WTC11 (cell line): ENCODE measurements around the gene FBLN5. TPM values are rescaled to one million over a fixed set of nuclear protein-coding genes. Genes with fewer than 3 reads are reported as not detected.

Experiments used
- ATAC-seq: fragments of 200-7000 bp; cut with Tn5 transposase; 2 replicates; pipeline ENCODE4 v1.10.0; 2021; ENCODE audit warnings: mild to moderate bottlenecking, moderate library complexity
- CTCF ChIA-PET: fragments of 300-600 bp; sonication (Branson Sonifier 250); formaldehyde crosslinking; loops from one replicate; lab custom pipeline; 2021; ENCODE audit warnings: antibody characterized with exemption; lab: Charles Lee
- POLR2A ChIA-PET: fragments of 350-600 bp; sonication (Branson Sonifier 250); formaldehyde crosslinking; loops from one replicate; lab custom pipeline; 2021; ENCODE audit warnings: antibody characterized with exemption; lab: Charles Lee
- DNase-seq: peaks from one replicate; pipeline ENCODE4 v3.0.0; 2021; ENCODE audit warnings: low spot score
- H3K27ac Mint-ChIP-seq: 2 replicates; pipeline ENCODE4 v1.8.0; 2021; ENCODE audit warnings: mixed read lengths
- H3K27me3 Mint-ChIP-seq: 2 replicates; pipeline ENCODE4 v1.8.0; 2021; ENCODE audit warnings: low read depth, mild to moderate bottlenecking, moderate library complexity, mixed read lengths
- H3K36me3 Mint-ChIP-seq: 2 replicates; pipeline ENCODE4 v1.8.0; 2021; ENCODE audit warnings: mixed read lengths
- H3K4me1 Mint-ChIP-seq: 2 replicates; pipeline ENCODE4 v1.8.0; 2022; ENCODE audit warnings: mixed read lengths
- H3K4me3 Mint-ChIP-seq: 2 replicates; pipeline ENCODE4 v1.8.0; 2021; ENCODE audit warnings: mild to moderate bottlenecking, moderate library complexity, mixed read lengths
- H3K9me3 Mint-ChIP-seq: 2 replicates; pipeline ENCODE4 v1.8.0; 2021; ENCODE audit warnings: mixed read lengths
- CREM ChIP-seq: sonication (generic); formaldehyde crosslinking; IDR thresholded peaks from 2 replicates; pipeline ENCODE4 v1.8.1; 2022; ENCODE audit warnings: mild to moderate bottlenecking, missing genetic modification reagents, moderate library complexity
- EMX1 ChIP-seq: fragments of 250-450 bp; sonication (Bioruptor Pico); IDR thresholded peaks from 2 replicates; pipeline ENCODE4 v1.8.0; 2021; ENCODE audit warnings: mild to moderate bottlenecking
- MYBL2 ChIP-seq: sonication (generic); formaldehyde crosslinking; IDR thresholded peaks from 2 replicates; pipeline ENCODE4 v1.8.1; 2023; ENCODE audit warnings: mild to moderate bottlenecking, moderate library complexity, missing genetic modification reagents
- NFYB ChIP-seq: sonication (generic); formaldehyde crosslinking; conservative IDR thresholded peaks from 2 replicates; pipeline ENCODE4 v1.8.0; 2022; ENCODE audit warnings: low read depth, missing genetic modification reagents
- NR3C1 ChIP-seq: sonication (generic); formaldehyde crosslinking; conservative IDR thresholded peaks from 2 replicates; pipeline ENCODE4 v1.8.1; 2023; ENCODE audit warnings: low read depth, mild to moderate bottlenecking, missing genetic modification reagents
- TEAD1 ChIP-seq: sonication (generic); formaldehyde crosslinking; IDR thresholded peaks from 2 replicates; pipeline ENCODE4 v1.8.0; 2022; ENCODE audit warnings: mild to moderate bottlenecking, missing genetic modification reagents
- TEAD4 ChIP-seq: sonication (generic); formaldehyde crosslinking; IDR thresholded peaks from 2 replicates; pipeline ENCODE4 v1.8.0; 2022; ENCODE audit warnings: mild to moderate bottlenecking, missing genetic modification reagents
- ZNF121 ChIP-seq: sonication (generic); formaldehyde crosslinking; IDR thresholded peaks from 2 replicates; pipeline ENCODE4 v1.8.0; 2023; ENCODE audit warnings: missing genetic modification reagents
- ZNF423 ChIP-seq: fragments of 250-450 bp; sonication (Bioruptor Pico); IDR thresholded peaks from 2 replicates; pipeline ENCODE4 v2.1.2; 2022; ENCODE audit warnings: mild to moderate bottlenecking, moderate library complexity
- ZNF671 ChIP-seq: fragments of 250-450 bp; sonication (Bioruptor Pico); IDR thresholded peaks from 2 replicates; pipeline ENCODE4 v1.8.0; 2021; ENCODE audit warnings: mild to moderate bottlenecking
- total RNA-seq: library from RNA; stranded (reverse); gene quantifications from 3 replicates; pipeline ENCODE4 v1.2.3, GENCODE V29; 2021
- TF ChIP-seq, protein P1 (sequence below): sonication (generic); formaldehyde crosslinking; IDR thresholded peaks from 2 replicates; pipeline ENCODE4 v1.8.0; 2022; ENCODE audit warnings: mild to moderate bottlenecking, missing genetic modification reagents
- TF ChIP-seq, protein P2 (sequence below): sonication (generic); formaldehyde crosslinking; IDR thresholded peaks from 2 replicates; pipeline ENCODE4 v1.8.0; 2023; ENCODE audit warnings: missing genetic modification reagents
- TF ChIP-seq, protein P3 (sequence below): sonication (generic); formaldehyde crosslinking; IDR thresholded peaks from 2 replicates; pipeline ENCODE4 v1.8.1; 2023; ENCODE audit warnings: mild to moderate bottlenecking, missing genetic modification reagents
- TF ChIP-seq, protein P4 (sequence below): sonication (generic); formaldehyde crosslinking; IDR thresholded peaks from 2 replicates; pipeline ENCODE4 v1.8.0; 2023; ENCODE audit warnings: mild to moderate bottlenecking, missing genetic modification reagents
- TF ChIP-seq, protein P5 (sequence below): fragments of 250-450 bp; sonication (Bioruptor Pico); IDR thresholded peaks from 2 replicates; pipeline ENCODE4 v1.8.0; 2021; ENCODE audit warnings: mild to moderate bottlenecking

Gene FBLN5
- total RNA-seq, 1 experiment from 2014 or later, result 4.0 TPM

DNA sequence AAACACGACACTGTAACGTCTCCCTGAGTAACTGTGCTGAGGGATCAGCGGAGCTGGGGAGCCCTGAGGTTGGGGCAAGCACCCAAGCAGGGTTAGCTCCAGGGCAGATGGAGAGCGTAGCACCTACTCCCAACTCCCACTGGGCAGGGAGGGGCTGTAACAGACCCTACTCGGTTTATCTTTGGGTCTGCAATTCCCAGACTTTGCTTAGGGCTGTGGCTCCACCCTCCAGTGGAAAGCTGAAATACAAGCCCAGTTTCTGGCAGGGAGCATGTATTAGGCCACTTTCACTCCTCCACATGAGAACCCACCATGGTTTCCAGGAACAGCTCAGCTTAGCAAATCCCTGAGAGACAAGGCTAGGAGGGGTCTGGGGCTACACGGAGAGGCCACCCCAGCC is 62.8 kb downstream of the FBLN5 start (continued):
- no peak for TF ChIP-seq TEAD4 (CRISPR knock-in tag)
- TF ChIP-seq, all 79 proteins: peak for 0

DNA sequence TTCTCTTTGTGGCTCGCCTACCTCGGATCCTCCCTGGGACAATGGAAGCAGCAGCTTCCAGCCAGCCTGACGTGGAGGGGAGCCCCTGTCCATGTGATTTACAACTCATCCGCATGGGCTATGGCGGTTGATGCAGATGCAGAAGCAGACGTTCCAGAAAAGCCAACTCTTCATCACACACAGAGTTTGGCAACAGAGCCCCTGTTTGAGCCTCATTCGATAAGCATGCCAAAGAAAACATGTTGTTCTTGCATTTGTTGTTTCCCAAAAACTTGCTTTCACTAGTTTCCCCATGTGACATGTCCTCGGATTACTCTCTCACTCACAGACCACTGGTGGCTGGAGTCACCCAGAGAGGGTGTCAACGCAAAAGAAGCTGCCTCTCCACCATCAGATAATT is 63.7 kb downstream of the FBLN5 start:
- no peaks in the 10 kb centered on the region for H3K9me3 Mint-ChIP-seq
- DNase-seq, result no peak
- no peak for ATAC-seq
- 0 out of 2 replicates have a peak, but pooled peaks cover 3% of the 10 kb centered on the region for H3K4me1 Mint-ChIP-seq
- H3K27me3 Mint-ChIP-seq, result no peaks in the 10 kb centered on the region
- TF ChIP-seq CREM, result no peak
- no peak for TF ChIP-seq TEAD1 (CRISPR knock-in tag)
- TF ChIP-seq NFYB, result no peak
- TF ChIP-seq, protein P1, sequence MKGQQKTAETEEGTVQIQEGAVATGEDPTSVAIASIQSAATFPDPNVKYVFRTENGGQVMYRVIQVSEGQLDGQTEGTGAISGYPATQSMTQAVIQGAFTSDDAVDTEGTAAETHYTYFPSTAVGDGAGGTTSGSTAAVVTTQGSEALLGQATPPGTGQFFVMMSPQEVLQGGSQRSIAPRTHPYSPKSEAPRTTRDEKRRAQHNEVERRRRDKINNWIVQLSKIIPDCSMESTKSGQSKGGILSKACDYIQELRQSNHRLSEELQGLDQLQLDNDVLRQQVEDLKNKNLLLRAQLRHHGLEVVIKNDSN (CRISPR knock-in tag), result no peak
- TF ChIP-seq, protein P2, sequence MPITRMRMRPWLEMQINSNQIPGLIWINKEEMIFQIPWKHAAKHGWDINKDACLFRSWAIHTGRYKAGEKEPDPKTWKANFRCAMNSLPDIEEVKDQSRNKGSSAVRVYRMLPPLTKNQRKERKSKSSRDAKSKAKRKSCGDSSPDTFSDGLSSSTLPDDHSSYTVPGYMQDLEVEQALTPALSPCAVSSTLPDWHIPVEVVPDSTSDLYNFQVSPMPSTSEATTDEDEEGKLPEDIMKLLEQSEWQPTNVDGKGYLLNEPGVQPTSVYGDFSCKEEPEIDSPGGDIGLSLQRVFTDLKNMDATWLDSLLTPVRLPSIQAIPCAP (CRISPR knock-in tag), result no peak
- TF ChIP-seq, protein P3, sequence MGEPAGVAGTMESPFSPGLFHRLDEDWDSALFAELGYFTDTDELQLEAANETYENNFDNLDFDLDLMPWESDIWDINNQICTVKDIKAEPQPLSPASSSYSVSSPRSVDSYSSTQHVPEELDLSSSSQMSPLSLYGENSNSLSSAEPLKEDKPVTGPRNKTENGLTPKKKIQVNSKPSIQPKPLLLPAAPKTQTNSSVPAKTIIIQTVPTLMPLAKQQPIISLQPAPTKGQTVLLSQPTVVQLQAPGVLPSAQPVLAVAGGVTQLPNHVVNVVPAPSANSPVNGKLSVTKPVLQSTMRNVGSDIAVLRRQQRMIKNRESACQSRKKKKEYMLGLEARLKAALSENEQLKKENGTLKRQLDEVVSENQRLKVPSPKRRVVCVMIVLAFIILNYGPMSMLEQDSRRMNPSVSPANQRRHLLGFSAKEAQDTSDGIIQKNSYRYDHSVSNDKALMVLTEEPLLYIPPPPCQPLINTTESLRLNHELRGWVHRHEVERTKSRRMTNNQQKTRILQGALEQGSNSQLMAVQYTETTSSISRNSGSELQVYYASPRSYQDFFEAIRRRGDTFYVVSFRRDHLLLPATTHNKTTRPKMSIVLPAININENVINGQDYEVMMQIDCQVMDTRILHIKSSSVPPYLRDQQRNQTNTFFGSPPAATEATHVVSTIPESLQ (CRISPR knock-in tag), result no peak
- TF ChIP-seq, protein P4, sequence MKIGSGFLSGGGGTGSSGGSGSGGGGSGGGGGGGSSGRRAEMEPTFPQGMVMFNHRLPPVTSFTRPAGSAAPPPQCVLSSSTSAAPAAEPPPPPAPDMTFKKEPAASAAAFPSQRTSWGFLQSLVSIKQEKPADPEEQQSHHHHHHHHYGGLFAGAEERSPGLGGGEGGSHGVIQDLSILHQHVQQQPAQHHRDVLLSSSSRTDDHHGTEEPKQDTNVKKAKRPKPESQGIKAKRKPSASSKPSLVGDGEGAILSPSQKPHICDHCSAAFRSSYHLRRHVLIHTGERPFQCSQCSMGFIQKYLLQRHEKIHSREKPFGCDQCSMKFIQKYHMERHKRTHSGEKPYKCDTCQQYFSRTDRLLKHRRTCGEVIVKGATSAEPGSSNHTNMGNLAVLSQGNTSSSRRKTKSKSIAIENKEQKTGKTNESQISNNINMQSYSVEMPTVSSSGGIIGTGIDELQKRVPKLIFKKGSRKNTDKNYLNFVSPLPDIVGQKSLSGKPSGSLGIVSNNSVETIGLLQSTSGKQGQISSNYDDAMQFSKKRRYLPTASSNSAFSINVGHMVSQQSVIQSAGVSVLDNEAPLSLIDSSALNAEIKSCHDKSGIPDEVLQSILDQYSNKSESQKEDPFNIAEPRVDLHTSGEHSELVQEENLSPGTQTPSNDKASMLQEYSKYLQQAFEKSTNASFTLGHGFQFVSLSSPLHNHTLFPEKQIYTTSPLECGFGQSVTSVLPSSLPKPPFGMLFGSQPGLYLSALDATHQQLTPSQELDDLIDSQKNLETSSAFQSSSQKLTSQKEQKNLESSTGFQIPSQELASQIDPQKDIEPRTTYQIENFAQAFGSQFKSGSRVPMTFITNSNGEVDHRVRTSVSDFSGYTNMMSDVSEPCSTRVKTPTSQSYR (CRISPR knock-in tag), result no peak
- POLR2A ChIA-PET, result no interaction called here
- H3K27ac Mint-ChIP-seq, result no peak overlapping the region
- CTCF ChIA-PET, result interaction anchor here (0.5 to 1.1 kb wide), 4 partner anchors 81 to 309 kb away, joined by 3 to 5 read pairs (median 3); no protein-coding TSS in a partner anchor
- H3K4me3 Mint-ChIP-seq, result no peak overlapping the region
- H3K36me3 Mint-ChIP-seq, result no peaks in the 10 kb centered on the region

DNA sequence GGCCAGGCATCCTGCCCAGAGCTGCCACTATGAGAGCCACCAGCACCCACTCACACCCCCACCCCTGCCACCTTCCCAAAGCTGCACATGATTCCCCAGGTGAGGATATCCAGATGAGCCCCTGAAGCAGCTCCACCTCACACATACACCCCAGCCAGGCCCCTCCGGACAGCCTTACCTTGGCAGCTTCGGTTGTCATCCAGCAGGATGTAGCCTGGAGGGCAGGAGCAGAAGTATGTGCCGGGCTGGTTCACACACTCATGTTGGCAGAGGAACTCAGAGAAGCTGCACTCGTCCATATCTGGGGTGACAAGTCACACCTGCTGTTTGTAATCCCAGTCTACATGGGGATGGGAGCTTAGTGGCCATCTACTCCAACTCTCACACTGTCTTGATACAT is 64.7 kb downstream of the FBLN5 start:
- H3K27ac Mint-ChIP-seq, result no peak overlapping the region
- POLR2A ChIA-PET, result no interaction called here

DNA sequence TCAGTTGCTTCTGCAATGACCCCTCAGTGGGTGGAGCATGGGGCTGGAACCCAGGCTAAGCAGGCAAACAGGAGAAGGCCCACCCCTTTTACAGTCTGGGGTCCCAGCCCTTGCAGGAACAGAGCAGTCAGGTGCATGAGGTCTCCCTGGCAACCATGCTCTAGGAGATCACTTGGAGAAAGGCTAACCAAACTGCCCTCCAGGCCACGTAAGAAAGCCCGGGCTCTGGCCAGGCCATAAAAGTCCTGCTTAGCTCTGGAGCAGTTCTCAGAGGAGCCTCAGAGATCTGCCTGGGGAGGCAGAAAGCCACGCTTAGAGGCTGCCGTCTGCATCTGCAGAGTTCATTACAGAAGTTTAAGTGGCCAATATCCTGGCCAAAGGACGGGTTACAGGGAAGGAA is 65.1 kb downstream of the FBLN5 start:
- DNase-seq (no peak), ATAC-seq (no peak)
- no peaks in the 10 kb centered on the region for H3K36me3 Mint-ChIP-seq
- H3K27ac Mint-ChIP-seq, result no peak overlapping the region
- H3K4me1 Mint-ChIP-seq, result 0 out of 2 replicates have a peak, but pooled peaks cover 3% of the 10 kb centered on the region
- H3K9me3 Mint-ChIP-seq, result no peaks in the 10 kb centered on the region
- ChIA-PET CTCF (interaction anchor here (1.1 kb wide), 3 partner anchors 82 to 308 kb away, joined by 3 to 5 read pairs (median 3); no protein-coding TSS in a partner anchor), POLR2A (no interaction called here)
- no peaks in the 10 kb centered on the region for H3K27me3 Mint-ChIP-seq
- no peak overlapping the region for H3K4me3 Mint-ChIP-seq
- TF ChIP-seq NR3C1 (CRISPR knock-in tag), result no peak
- no peak for TF ChIP-seq NFYB
- TF ChIP-seq, protein P5, sequence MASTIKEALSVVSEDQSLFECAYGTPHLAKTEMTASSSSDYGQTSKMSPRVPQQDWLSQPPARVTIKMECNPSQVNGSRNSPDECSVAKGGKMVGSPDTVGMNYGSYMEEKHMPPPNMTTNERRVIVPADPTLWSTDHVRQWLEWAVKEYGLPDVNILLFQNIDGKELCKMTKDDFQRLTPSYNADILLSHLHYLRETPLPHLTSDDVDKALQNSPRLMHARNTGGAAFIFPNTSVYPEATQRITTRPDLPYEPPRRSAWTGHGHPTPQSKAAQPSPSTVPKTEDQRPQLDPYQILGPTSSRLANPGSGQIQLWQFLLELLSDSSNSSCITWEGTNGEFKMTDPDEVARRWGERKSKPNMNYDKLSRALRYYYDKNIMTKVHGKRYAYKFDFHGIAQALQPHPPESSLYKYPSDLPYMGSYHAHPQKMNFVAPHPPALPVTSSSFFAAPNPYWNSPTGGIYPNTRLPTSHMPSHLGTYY (CRISPR knock-in tag), result no peak
- no peak for TF ChIP-seq ZNF671 (CRISPR knock-in tag)
- no peak for TF ChIP-seq MYBL2 (CRISPR knock-in tag)
- no peak for TF ChIP-seq EMX1 (CRISPR knock-in tag)
- TF ChIP-seq ZNF423 (CRISPR knock-in tag), result no peak
- TF ChIP-seq, protein P1 (CRISPR knock-in tag), result no peak

More for the DNA sequence above, 64.7 kb downstream of the FBLN5 start:
- no peak for TF ChIP-seq ZNF121 (CRISPR knock-in tag)
- TF ChIP-seq, protein P1 (CRISPR knock-in tag), result no peak
- TF ChIP-seq NFYB, result no peak
- TF ChIP-seq, protein P5 (CRISPR knock-in tag), result no peak
- CTCF ChIA-PET, result interaction anchor here (1.1 kb wide), 3 partner anchors 82 to 308 kb away, joined by 3 to 5 read pairs (median 3); no protein-coding TSS in a partner anchor
- Mint-ChIP-seq H3K4me3 (no peak overlapping the region), H3K9me3 (no peaks in the 10 kb centered on the region), H3K27me3 (no peaks in the 10 kb centered on the region), H3K36me3 (no peaks in the 10 kb centered on the region), H3K4me1 (0 out of 2 replicates have a peak, but pooled peaks cover 3% of the 10 kb centered on the region)
- ATAC-seq (no peak), DNase-seq (no peak)
